GM12878 (cell line): ENCODE measurements around the gene TKTL1. TPM values are rescaled to one million over a fixed set of nuclear protein-coding genes. Genes with fewer than 3 reads are reported as not detected.

Experiments used
- CTCF ChIP-seq, 3 experiments: IDR thresholded peaks in 2 of 3; conservative IDR thresholded peaks in 1 of 3; 2 replicates each; pipeline ENCODE4 v1.5.1; 2011; ENCODE audit warnings: low read depth in 3 of 3, low read length in 3 of 3, mild to moderate bottlenecking in 3 of 3, control low read depth in 2 of 3, moderate library complexity in 2 of 3, inconsistent platforms in 1 of 3, mixed read lengths in 1 of 3; ENCODE audit not compliant: control insufficient read depth in 2 of 3, insufficient read depth in 1 of 3; ENCODE audit errors: extremely low read depth in 1 of 3
- EED ChIP-seq: sonication (generic); IDR thresholded peaks from 2 replicates; pipeline ENCODE4 v1.6.1; 2016; ENCODE audit warnings: antibody characterized with exemption, low read depth
- NFXL1 ChIP-seq: fragments of 450-650 bp; IDR thresholded peaks from 2 replicates; pipeline ENCODE4 v1.6.1; 2017; ENCODE audit warnings: antibody characterized with exemption, mild to moderate bottlenecking, borderline replicate concordance
- RELB ChIP-seq: fragments of 450-650 bp; IDR thresholded peaks from 2 replicates; pipeline ENCODE4 v1.6.1; 2017; ENCODE audit warnings: low read depth, mild to moderate bottlenecking, moderate library complexity
- TARDBP ChIP-seq: IDR thresholded peaks from 2 replicates; pipeline ENCODE4 v1.6.1; 2016; ENCODE audit warnings: borderline replicate concordance
- ZNF217 ChIP-seq: fragments of 450-650 bp; IDR thresholded peaks from 2 replicates; pipeline ENCODE4 v1.6.1; 2017; ENCODE audit warnings: antibody characterized with exemption, mild to moderate bottlenecking
- ZNF24 ChIP-seq: fragments of 450-650 bp; IDR thresholded peaks from 2 replicates; pipeline ENCODE4 v1.6.1; 2017; ENCODE audit warnings: antibody characterized with exemption, mild to moderate bottlenecking
- ZNF622 ChIP-seq: fragments of 450-650 bp; IDR thresholded peaks from 2 replicates; pipeline ENCODE4 v1.6.1; 2017; ENCODE audit warnings: mild to moderate bottlenecking, inconsistent platforms
- polyA plus RNA-seq, 11 experiments: library from polyadenylated mRNA; depleted of rRNA in 4 of 11; unstranded in 6 of 11; stranded (reverse) in 5 of 11; fragments of >200 nt; fragmentation: Nextera tagmentation in 4 of 11; fragmentation: Illumina TruSeq in 1 of 11; extraction: Ambion mirVana in 4 of 11; extraction: Trizol in 1 of 11; gene quantifications; 1 replicate in 1 of 11; 2 replicates in 10 of 11; pipeline versions ENCODE4 v1.2.1 to v1.2.3, GENCODE V29; 2011 to 2016; ENCODE audit warnings: inconsistent platforms in 2 of 11, missing spikeins in 2 of 11, low read depth in 1 of 11
- total RNA-seq, 4 experiments: library from RNA; depleted of rRNA in 3 of 4; stranded (reverse); fragments of >200 nt in 3 of 4; fragmentation: Illumina TruSeq in 1 of 4; extraction: Trizol in 1 of 4; gene quantifications; 2 replicates each; pipeline versions ENCODE4 v1.2.1 to v1.2.3, GENCODE V29; 2013 to 2021

TKTL1 gene
- total and polyA plus RNA-seq, 10 of the 15 experiments (the other 5 are each of a cell fraction or from before 2014, with no cell fraction given) = 0.01 to 0.07 TPM; not detected in 8

GRCh38 chrX:154374313-154375155 lies 78.9 kb downstream of the TKTL1 start, which contains the start of gene FLNA (continued):
- TF ChIP-seq RELB = no peak
- no peak for TF ChIP-seq EED
- TF ChIP-seq ZNF622 = no peak
- TF ChIP-seq NFXL1 = no peak
- TF ChIP-seq CTCF (IDR thresholded peaks at IDR 0.05 in 2 of 3, conservative IDR thresholded peaks at IDR 0.05 in 1 of 3; ENCODE audit: control insufficient read depth in 2 of 3, extremely low read depth in 1 of 3, insufficient read depth in 1 of 3, low read depth in 3 of 3, low read length in 3 of 3) = peak; percentile 9 to 37 (median 16); a peak in 3 of 6 replicates
- no peak for TF ChIP-seq TARDBP
- TF ChIP-seq ZNF217 = no peak
- no peak for TF ChIP-seq ZNF24
